GM19025 (cell line): ENCODE measurements around the gene GNAZ.

Experiments used
- ATAC-seq: cut with Tn5 transposase; IDR thresholded peaks from one replicate; pipeline ENCODE4 v1.9.1; 2021; ENCODE audit warnings: mild to moderate bottlenecking, low read depth, moderate library complexity; ENCODE audit not compliant: unreplicated experiment

GNAZ gene

GRCh38 chr22:23104187-23104971 lies 34.1 kb downstream of the GNAZ start:
- no peak for ATAC-seq

GRCh38 chr22:23105304-23105703 lies 35.0 kb downstream of the GNAZ start:
- ATAC-seq = no peak

DNA sequence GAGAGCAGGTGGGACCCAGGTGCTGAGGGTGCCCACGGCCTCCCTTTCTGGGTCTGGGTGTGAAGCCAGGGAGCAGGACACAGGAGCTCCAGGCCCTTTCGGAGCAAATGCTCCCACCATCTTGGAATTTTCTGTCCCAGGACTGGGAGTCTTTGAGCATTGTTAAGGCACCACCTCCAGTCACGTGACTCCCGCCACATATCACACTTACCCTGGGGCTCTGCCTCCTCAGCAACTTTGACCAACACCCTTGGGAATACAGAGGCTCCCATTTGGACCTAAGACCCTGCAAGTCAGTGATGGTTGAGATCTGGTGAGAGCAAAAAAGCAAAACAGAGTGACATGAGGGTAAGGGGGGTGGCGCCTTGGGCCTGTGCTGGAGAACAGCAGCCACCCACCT lies 35.6 kb downstream of the GNAZ start:
- no peak for ATAC-seq

DNA sequence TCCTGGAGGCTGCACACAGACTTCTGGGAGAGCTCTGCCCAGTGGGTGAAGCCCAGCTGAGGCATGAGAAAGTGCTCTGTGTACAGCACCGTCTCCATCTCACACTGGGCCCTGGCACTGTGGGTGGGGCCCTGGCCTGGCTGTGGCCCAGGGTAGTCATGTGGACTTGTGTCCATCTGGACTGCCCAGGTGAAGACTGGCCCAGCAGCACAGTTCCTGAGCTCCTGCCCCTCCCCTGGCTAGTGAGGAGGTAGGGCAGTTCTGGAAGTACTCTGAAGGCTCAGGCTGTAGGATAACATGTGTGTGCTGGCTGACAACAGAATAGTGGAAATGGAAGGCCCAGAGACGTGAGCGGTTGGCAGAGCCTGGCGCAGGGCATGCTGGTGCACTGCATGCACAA lies 36.0 kb downstream of the GNAZ start:
- ATAC-seq = no peak

DNA sequence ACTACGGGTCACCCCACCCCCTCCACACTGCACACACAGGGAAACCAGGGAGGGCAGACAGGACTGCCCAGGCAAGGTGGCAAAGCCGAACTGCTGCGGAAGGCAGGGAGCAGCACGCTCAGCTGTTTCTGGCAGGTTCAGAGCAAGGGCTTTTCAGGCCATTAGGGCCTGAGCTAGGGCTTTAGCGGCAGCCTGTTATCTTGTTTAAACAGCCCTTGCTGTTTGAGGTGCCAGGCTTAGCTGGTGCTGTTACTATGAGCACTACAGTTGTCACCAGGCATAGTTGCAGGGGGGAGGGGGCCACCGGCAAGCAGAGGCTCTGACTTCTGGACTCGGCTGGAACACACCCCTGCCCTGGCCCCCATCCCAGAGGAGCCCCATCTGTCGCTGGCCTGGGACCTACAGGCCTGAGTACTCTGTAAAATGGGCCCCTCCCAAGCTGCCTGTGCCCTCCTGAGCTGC lies 36.6 kb downstream of the GNAZ start:
- ATAC-seq = no peak

- no peak for ATAC-seq
These were observed 37.3 kb downstream of the GNAZ start for GRCh38 chr22:23107487-23108248.

GRCh38 chr22:23108249-23109078 lies 38.1 kb downstream of the GNAZ start:
- no peak for ATAC-seq

GRCh38 chr22:23109079-23109347 lies 38.7 kb downstream of the GNAZ start:
- ATAC-seq = no peak

- ATAC-seq = no peak
These were observed 39.2 kb downstream of the GNAZ start for GRCh38 chr22:23109441-23109978.

- ATAC-seq = no peak
These were observed 40.0 kb downstream of the GNAZ start for GRCh38 chr22:23110190-23110921.

GRCh38 chr22:23110922-23111527 lies 40.7 kb downstream of the GNAZ start:
- ATAC-seq = no peak

GRCh38 chr22:23112472-23113012 lies 42.2 kb downstream of the GNAZ start:
- no peak for ATAC-seq

DNA sequence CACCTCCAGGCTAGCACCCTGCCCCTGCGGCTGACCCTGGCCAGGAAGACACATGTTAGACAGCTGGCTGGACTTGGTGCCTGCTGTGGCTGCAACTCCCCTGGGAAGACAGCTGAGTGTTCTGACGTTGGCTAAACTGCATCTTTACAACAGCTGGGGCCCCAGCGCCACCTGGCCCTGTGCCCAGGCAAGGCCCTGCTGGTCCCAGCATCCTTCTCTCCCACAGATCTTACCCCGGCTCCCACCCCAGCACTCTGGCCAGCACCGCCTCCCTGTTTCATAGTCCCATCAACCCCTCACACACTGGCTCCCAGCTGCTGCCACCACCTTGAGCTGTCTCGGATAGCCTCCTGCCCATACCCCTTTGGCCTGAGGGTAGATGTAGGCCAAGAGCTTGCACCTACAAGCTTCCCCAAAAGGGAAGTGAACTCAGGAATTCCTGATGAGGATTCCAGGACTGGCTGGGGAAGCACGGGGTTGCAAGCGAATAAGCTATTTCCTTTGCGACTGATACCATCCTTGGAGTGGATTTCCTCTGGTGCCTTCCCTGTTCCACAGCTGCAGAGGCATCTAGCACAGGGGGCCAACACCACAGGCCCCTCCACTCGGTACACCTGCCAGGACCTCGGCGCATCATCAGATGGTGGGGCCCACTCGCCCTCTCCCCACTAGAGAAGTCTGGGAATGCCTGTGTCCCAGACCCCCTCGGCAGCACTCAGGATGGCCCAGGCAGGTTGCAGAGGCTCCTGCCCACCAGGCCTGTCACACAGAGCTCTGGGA lies 42.9 kb downstream of the GNAZ start:
- ATAC-seq = no peak

- no peak for ATAC-seq
These were observed 43.8 kb downstream of the GNAZ start for GRCh38 chr22:23113847-23114720.

- no peak for ATAC-seq
These were observed 44.4 kb downstream of the GNAZ start for GRCh38 chr22:23114721-23115020.

DNA sequence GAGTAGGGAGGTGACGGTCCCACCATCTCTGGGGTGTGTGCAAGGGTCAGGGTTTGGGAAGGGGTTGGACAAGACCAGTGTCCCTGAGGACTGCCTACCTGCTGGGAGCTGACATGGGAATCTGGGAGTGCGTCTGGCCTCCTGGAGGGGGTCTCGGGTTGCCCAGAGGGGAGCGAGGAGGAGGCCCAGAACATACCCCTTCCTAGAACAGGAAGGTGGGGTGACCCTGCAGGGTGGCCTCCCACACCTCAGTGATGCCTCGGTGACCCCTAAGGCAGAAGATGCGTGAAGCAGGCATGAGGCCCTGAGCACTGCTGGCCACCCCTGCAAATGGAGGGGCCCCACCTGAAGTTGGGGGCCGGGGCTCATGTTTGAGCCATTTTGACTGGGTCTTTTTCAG lies 45.0 kb downstream of the GNAZ start:
- ATAC-seq = no peak

- no peak for ATAC-seq
These were observed 45.6 kb downstream of the GNAZ start for GRCh38 chr22:23115825-23116494.
